ENCODE measurements around the gene SLC7A9. TPM values are rescaled to one million over a fixed set of nuclear protein-coding genes. Genes with fewer than 3 reads are reported as not detected.

Gene SLC7A9
- total RNA-seq, 4 donors from 2014 or later: 1.1 TPM; not detected in 3

DNA sequence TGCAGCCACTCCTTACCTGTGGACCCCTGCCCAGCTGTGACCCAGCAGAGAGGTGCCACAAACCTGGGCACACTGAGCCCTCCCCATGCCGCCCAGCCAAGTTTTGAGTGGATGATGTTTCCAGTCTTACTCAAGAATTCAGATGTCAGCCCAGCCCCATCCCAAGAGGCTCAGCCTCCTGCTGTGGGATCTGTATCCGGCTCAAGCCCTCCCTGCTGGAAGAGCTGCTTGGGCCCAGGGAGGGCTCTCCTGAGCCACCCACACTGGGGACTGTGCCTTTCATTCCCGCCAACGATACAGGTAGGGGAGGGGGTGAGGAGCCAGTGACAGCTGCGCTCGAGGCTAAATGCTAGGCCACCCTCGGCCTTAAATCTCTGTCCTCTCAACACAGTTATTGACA lies 5.9 kb upstream of the SLC7A9 start:
- Histone ChIP-seq H3K9me3 (no peaks in the 10 kb centered on the region), H3K4me1 (no peaks in the 10 kb centered on the region), H3K4me3 (no peak overlapping the region), H3K36me3 (no peaks in the 10 kb centered on the region), H3K27me3 (no peaks in the 10 kb centered on the region), H3K27ac (no peak overlapping the region)
- no peak for DNase-seq
- intact Hi-C loops (cut with DNase I; ENCODE audit: low total_unique reads): no loop called here
- TF ChIP-seq, protein P1, sequence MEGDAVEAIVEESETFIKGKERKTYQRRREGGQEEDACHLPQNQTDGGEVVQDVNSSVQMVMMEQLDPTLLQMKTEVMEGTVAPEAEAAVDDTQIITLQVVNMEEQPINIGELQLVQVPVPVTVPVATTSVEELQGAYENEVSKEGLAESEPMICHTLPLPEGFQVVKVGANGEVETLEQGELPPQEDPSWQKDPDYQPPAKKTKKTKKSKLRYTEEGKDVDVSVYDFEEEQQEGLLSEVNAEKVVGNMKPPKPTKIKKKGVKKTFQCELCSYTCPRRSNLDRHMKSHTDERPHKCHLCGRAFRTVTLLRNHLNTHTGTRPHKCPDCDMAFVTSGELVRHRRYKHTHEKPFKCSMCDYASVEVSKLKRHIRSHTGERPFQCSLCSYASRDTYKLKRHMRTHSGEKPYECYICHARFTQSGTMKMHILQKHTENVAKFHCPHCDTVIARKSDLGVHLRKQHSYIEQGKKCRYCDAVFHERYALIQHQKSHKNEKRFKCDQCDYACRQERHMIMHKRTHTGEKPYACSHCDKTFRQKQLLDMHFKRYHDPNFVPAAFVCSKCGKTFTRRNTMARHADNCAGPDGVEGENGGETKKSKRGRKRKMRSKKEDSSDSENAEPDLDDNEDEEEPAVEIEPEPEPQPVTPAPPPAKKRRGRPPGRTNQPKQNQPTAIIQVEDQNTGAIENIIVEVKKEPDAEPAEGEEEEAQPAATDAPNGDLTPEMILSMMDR (IDR thresholded peaks at IDR 0.05): no peak
- no peak for TF ChIP-seq POLR2A (IDR thresholded peaks at IDR 0.05)

DNA sequence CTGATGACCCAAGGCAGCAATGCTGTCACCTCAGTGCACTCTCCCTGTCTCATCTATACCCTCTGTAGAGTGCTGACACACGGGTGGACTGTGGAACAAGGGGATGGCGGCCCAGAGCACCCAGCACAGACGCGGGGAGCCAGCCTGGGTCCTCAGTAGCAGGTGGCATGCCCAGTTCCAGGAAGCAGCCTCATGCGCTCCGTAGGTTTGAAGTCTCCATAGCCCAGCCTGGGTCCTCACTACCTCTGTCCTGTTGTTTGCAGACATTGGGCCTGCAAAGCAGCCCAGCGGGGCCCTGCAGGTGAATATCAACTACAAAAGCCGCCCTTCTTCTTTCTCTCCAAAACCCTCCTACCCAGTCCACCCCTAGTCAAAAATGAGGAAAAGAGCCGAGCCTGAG lies 5.0 kb upstream of the SLC7A9 start:
- no peaks in the 10 kb centered on the region for H3K4me1 ChIP-seq
- no peak overlapping the region for H3K27ac ChIP-seq
- no peak overlapping the region for H3K4me3 ChIP-seq
- intact Hi-C loops (cut with DNase I; ENCODE audit: low total_unique reads): no loop called here
- no peaks in the 10 kb centered on the region for H3K36me3 ChIP-seq
- no peaks in the 10 kb centered on the region for H3K27me3 ChIP-seq
- TF ChIP-seq, protein P1 (IDR thresholded peaks at IDR 0.05): no peak
- TF ChIP-seq POLR2A (IDR thresholded peaks at IDR 0.05): no peak
- no peak for DNase-seq
- no peaks in the 10 kb centered on the region for H3K9me3 ChIP-seq

GRCh38 chr19:32873247-32873959 lies 3.8 kb upstream of the SLC7A9 start:
- intact Hi-C loops (cut with DNase I; ENCODE audit: low total_unique reads): no loop called here
- TF ChIP-seq POLR2A (IDR thresholded peaks at IDR 0.05): no peak
- TF ChIP-seq, protein P1 (IDR thresholded peaks at IDR 0.05): no peak

GRCh38 chr19:32872391-32872790 lies 2.8 kb upstream of the SLC7A9 start:
- H3K27ac ChIP-seq: no peak overlapping the region
- H3K4me1 ChIP-seq: no peaks in the 10 kb centered on the region
- intact Hi-C loops (cut with DNase I; ENCODE audit: low total_unique reads): no loop called here
- no peak for DNase-seq
- H3K36me3 ChIP-seq: no peaks in the 10 kb centered on the region
- TF ChIP-seq, protein P1 (IDR thresholded peaks at IDR 0.05): no peak
- no peak for TF ChIP-seq POLR2A (IDR thresholded peaks at IDR 0.05)
- H3K27me3 ChIP-seq: no peaks in the 10 kb centered on the region
- H3K9me3 ChIP-seq: no peaks in the 10 kb centered on the region
- H3K4me3 ChIP-seq: no peak overlapping the region

More at GRCh38 chr19:32873247-32873959, 3.8 kb upstream of the SLC7A9 start:
- no peak for DNase-seq
- H3K4me3 ChIP-seq: no peak overlapping the region
- H3K9me3 ChIP-seq: no peaks in the 10 kb centered on the region
- H3K36me3 ChIP-seq: no peaks in the 10 kb centered on the region
- H3K27ac ChIP-seq: no peak overlapping the region
- H3K27me3 ChIP-seq: no peaks in the 10 kb centered on the region
- no peaks in the 10 kb centered on the region for H3K4me1 ChIP-seq

DNA sequence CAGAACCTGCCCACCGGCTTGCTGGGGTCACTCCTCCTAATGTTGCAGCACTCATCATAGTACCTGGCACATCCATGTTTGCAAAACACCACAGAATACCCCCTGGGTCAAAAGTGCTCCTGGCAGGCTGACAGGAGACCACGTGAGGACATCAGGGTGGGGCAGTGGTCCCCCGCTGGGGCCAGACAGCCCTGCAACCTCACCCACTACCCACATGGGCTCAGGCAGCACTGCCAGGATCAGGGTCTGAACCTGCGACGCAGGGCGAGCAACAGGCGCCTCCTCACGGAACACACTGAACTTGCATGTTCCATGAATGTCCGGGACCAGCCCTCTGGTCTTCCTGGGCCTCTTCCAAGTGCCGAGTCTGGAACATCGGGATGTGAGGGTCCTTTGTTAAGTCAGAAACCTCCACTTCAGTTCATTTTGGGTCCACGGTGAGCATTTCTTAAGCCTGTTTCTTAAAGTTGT lies 1.4 kb upstream of the SLC7A9 start:
- intact Hi-C loops (cut with DNase I; ENCODE audit: low total_unique reads): no loop called here
- Histone ChIP-seq H3K4me3 (no peak overlapping the region), H3K36me3 (no peaks in the 10 kb centered on the region), H3K27me3 (no peaks in the 10 kb centered on the region), H3K27ac (no peak overlapping the region), H3K9me3 (no peaks in the 10 kb centered on the region), H3K4me1 (no peaks in the 10 kb centered on the region)
- TF ChIP-seq, protein P1 (IDR thresholded peaks at IDR 0.05): no peak
- DNase-seq: no peak
